HG03442 (cell line): ENCODE results near the gene SKA3.

Experiments
- ATAC-seq: cut with Tn5 transposase; IDR thresholded peaks from one replicate; pipeline ENCODE4 v1.9.1; 2021; ENCODE audit warnings: mild to moderate bottlenecking, moderate library complexity; ENCODE audit not compliant: unreplicated experiment

Gene SKA3

DNA sequence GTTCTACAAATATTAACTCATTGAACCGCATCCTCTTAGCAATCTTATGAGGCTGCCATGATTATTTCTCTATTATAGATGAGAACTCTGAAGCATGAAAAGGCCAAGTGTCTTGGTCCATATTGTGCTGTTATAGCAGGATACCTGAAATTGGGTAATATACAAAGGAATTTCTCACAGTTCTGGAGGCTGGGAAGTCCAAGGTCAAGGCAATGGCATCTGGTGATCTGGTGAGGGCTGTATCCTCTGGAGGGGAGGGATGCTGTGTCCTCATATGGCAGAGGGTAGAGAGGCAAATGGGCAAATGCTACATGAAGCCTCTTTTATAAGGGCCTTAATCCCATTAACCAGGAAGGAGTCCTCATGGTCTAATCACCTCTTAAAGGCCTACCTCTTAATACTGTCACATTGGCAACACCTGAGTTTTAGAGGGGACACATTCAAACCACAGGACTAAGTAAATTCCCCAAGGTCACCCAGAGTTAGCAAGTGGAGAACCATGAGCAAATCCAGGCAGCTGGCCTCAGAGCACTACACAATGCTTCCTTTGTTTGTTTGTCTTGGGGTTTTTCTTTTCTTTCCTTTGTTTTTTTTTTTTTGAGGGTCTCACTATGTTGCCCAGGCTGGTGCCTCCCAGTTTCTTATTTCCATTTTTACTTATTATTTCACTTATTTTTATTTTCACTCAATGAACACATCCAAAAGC is 59.1 kb downstream of the SKA3 start:
- ATAC-seq = no peak

DNA sequence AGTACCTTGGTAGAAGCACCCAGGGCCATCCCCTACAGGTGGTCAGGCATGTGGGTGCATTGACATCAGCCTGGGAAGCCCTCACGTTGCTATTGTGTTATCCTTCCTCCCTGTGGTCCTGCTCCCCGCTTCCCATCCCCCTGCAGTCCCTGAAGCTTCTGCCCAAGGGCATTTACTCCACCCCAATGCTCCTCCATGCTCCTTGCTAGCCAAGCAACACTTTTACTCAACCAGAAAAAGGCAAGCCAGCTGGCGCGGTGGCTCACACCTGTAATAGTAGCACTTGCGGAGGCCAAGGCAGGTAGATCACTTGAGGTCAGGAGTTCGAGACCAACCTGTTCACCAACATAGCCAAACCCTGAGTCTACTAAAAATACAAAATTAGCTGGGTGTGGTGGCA is 60.2 kb downstream of the SKA3 start:
- no peak for ATAC-seq

DNA sequence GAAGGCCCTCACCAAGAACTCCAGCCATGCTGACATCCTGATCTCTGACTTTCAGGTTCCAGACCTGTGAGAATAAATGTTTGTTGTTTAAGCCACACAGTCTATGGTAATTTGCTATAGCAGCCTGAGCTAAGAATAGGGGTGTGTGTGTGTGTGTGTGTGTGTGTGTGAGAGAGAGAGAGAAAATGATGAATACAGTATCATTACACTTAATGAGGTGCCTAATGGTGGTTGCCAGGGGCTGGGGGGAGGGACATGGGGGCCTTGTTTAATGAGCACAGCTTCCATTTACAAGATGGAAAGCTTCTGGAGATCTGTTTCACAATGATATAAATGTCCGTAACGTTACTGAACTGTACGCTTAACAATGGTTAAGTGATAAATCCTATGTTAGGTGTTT is 61.1 kb downstream of the SKA3 start:
- ATAC-seq = no peak

DNA sequence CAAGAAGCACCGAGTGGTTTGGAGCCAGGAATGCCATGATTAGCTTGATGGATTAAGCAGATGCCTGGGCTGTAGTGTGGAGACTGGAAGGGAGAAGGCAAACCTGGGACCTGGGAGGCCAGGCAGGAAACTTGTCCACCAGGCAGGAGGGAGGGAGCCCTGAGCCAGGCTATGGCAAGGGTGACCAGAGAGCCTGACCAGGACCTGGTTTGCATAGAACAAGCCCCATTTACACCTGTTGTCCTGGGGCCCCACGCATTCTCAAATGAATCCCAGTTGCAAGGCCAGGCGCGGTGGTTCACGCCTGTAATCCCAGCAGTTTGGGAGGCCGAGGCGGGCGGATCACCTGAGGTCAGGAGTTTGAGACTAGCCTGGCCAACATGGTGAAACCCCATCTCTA is 64.8 kb downstream of the SKA3 start:
- ATAC-seq = no peak

DNA sequence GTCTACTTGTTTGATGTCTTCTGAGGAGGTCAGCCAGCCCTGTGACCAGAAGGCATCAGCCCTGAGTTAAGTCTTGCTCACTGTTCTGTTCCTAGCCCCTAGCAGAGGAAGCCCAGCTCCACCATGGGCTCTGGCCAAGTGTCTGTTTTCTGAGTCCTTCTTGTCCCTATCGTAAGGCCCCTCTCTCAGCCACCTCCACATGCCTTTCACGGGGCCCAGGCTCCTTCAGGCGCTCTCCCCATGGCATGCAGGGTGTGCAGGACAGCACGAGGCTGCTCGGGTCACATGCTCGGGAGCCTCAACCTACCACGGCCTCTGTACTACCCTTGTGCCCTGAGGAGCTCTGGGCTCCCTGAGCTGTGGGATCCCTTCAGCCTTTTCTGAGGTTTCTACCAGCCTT is 67.2 kb downstream of the SKA3 start:
- ATAC-seq = no peak

DNA sequence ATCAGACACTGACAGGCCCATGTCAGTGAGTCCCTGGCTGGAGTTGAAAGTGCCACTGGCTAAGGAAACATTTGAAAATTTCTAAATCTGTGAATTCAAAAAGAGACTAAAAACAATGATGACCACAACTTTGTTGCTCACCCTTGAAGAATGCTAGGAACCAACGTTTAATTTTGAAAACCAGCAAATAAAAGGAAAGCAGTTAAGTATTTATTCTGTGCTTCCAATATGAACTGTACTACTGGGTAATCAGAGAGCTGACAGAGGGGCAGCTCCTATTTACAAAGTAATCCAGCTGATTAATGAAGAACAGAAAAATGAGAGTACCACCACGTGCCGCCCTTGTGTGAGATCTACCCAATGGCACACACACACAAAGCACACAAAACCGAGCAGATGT is 70.3 kb downstream of the SKA3 start:
- ATAC-seq = no peak

DNA sequence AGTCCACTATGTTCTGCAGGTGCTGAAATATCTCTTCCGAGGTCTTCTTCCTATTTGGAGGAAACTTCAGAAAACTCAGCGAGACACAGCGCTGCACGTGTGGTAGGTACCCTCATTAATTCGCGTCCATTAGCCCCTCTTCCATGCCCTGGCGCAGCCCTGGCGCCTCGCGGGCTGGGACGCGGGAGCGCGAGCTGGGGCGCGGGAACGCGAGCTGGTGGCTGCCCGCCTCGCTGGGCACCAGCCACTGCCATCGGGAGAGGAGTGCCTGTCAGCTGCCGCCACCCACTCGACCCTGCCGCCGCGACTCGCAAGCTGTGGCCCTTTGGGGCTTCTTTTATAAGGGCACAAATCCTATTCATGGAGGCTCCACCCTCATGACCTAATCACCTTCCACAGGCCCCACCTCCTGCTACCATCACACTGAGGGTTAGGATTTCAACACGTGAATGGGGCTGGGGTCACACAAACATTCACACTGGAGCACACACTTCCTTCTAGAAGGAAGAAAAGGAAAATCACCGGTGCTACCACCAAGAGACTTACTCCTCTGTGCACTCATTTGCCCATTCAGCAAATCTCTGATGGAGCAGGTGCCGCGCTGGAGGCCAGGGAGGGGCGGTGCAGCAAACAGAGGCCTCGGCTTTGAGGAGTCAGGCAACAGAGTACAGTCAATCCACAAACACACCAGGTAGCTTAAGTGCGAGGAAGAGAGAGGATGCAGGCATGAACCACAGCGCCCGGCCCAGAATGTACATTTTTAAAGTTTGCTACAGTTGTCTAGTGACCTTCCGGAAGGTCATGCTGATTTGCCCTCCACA is 71.9 kb downstream of the SKA3 start:
- ATAC-seq = no peak
